Gastroesophageal sphincter (tissue), 3 donors: ENCODE results near the gene PRKD1.

Source experiments
- CTCF ChIP-seq, 4 experiments: fragments of 200-600 bp in 2 of 4; fragments of 450-650 bp in 2 of 4; sonication (generic) in 1 of 4; IDR thresholded peaks; one replicate each; pipeline ENCODE4 v1.5.1; 2017 to 2019; ENCODE audit warnings: antibody characterized with exemption in 4 of 4, mild to moderate bottlenecking in 2 of 4, moderate library complexity in 2 of 4
- POLR2A ChIP-seq, 2 donors: fragments of 450-650 bp; IDR thresholded peaks; one replicate each; pipeline ENCODE4 v1.6.1; 2017; ENCODE audit warnings: antibody characterized with exemption in 2 of 2, mild to moderate bottlenecking in 2 of 2, moderate library complexity in 1 of 2
- POLR2AphosphoS5 ChIP-seq: sonication (generic); formaldehyde crosslinking; IDR thresholded peaks from one replicate; pipeline ENCODE4 v1.6.1; 2017; ENCODE audit warnings: antibody characterized with exemption

GRCh38 chr14:29865299-29865698 lies 62.3 kb downstream of the PRKD1 start:
- TF ChIP-seq CTCF (IDR thresholded peaks at IDR 0.05) (no peak), POLR2A (IDR thresholded peaks at IDR 0.05) (no peak), POLR2AphosphoS5 (no peak)
